Upper lobe of left lung (tissue), 6 donors: ENCODE data around the gene CNTNAP2. TPM values are rescaled to one million over a fixed set of nuclear protein-coding genes. Genes with fewer than 3 reads are reported as not detected.

Experiments
- ATAC-seq, 2 donors: fragments of 200-7000 bp; cut with Tn5 transposase; one replicate each; pipeline ENCODE4 v1.9.1; 2022; ENCODE audit warnings: mild to moderate bottlenecking in 2 of 2, moderate library complexity in 2 of 2; ENCODE audit not compliant: low FRiP score in 2 of 2
- DNase-seq, 2 donors: peaks; one replicate each; pipeline ENCODE4 v3.0.0-alpha.2; 2019 to 2020
- H3K27ac ChIP-seq, 4 donors: fragments of 200-600 bp; sonication (generic); one replicate each; pipeline ENCODE4 v1.5.1; 2016 to 2019
- H3K27me3 ChIP-seq, 4 donors: fragments of 200-600 bp; sonication (generic); one replicate each; pipeline ENCODE4 v1.5.1; 2017 to 2019
- H3K36me3 ChIP-seq, 4 donors: fragments of 200-600 bp; sonication (generic); one replicate each; pipeline ENCODE4 v1.5.1; 2016 to 2019
- H3K4me1 ChIP-seq, 4 donors: fragments of 200-600 bp; sonication (generic); one replicate each; pipeline ENCODE4 v1.5.1; 2018 to 2019
- H3K4me3 ChIP-seq, 4 donors: fragments of 200-600 bp; sonication (generic); one replicate each; pipeline ENCODE4 v1.5.1; 2017 to 2019; ENCODE audit warnings: mild to moderate bottlenecking in 2 of 4, moderate library complexity in 1 of 4
- H3K9me3 ChIP-seq, 4 donors: fragments of 200-600 bp; sonication (generic); one replicate each; pipeline ENCODE4 v1.5.1; 2018 to 2019
- EP300 ChIP-seq, 4 donors: sonication (generic); formaldehyde crosslinking; IDR thresholded peaks; one replicate each; pipeline ENCODE4 v1.5.1; 2017; ENCODE audit warnings: antibody characterized with exemption in 4 of 4, control low read depth in 2 of 4
- POLR2A ChIP-seq, 4 donors: fragments of 450-650 bp; IDR thresholded peaks; one replicate each; pipeline ENCODE4 v1.5.1; 2016 to 2017; ENCODE audit warnings: antibody characterized with exemption in 4 of 4, mild to moderate bottlenecking in 2 of 4
- POLR2AphosphoS5 ChIP-seq, 2 donors: sonication (generic); formaldehyde crosslinking; IDR thresholded peaks; one replicate each; pipeline ENCODE4 v1.5.1; 2017; ENCODE audit warnings: antibody characterized with exemption in 2 of 2
- WGBS, 2 donors: methylation state at CpG; one replicate each; pipeline ENCODE4 v1.1.5; 2017 to 2018; 5-methylcytosine and 5-hydroxymethylcytosine counted together
- total RNA-seq, 6 donors: library from RNA; depleted of rRNA in 4 of 6; stranded (reverse); fragments of >200 nt in 4 of 6; gene quantifications; one replicate each; pipeline versions ENCODE4 v1.1.0 to v1.2.1, GENCODE V29; 2016 to 2021
- TF ChIP-seq, protein P1 (sequence below), 6 experiments: fragments of 450-650 bp in 4 of 6; fragments of 200-600 bp in 2 of 6; sonication (generic) in 2 of 6; IDR thresholded peaks; one replicate each; pipeline ENCODE4 v1.5.1; 2016 to 2019; ENCODE audit warnings: antibody characterized with exemption in 6 of 6
- donor health status: DM: no; HTN: no; CAD: no; lungs with moderate emphysema.
- donor health status: DM: no; HTN: yes; CAD: no; lungs with severe emphysema.

Gene CNTNAP2
- total RNA-seq, 6 donors from 2014 or later: 0.06 to 1.0 (median 0.37) TPM

DNA sequence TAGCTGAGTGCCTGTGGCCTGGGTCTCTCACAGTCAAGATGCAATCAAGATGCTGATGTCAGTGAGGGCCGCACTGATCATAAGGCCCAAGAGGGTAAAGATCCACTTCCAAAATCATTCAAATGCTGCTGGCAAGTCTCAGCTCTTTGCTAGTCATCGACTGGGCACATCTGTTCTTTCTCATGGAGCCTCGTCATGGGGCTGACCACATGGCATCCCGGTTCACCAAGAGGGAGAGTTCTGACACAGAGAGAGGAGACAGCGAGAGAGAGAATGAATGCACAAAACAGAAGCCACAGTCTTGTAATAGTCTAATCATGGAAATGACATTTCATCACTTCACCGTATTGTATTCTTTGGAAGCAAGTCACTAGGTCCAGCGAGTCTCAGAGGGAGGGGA is 1406.5 kb downstream of the CNTNAP2 start:
- no peaks in the 10 kb centered on the region for H3K9me3 ChIP-seq
- no peak for DNase-seq
- H3K4me1 ChIP-seq: no peaks in the 10 kb centered on the region
- no peak overlapping the region for H3K27ac ChIP-seq
- H3K36me3 ChIP-seq: no peaks in the 10 kb centered on the region
- ATAC-seq: no peak
- TF ChIP-seq, protein P1, sequence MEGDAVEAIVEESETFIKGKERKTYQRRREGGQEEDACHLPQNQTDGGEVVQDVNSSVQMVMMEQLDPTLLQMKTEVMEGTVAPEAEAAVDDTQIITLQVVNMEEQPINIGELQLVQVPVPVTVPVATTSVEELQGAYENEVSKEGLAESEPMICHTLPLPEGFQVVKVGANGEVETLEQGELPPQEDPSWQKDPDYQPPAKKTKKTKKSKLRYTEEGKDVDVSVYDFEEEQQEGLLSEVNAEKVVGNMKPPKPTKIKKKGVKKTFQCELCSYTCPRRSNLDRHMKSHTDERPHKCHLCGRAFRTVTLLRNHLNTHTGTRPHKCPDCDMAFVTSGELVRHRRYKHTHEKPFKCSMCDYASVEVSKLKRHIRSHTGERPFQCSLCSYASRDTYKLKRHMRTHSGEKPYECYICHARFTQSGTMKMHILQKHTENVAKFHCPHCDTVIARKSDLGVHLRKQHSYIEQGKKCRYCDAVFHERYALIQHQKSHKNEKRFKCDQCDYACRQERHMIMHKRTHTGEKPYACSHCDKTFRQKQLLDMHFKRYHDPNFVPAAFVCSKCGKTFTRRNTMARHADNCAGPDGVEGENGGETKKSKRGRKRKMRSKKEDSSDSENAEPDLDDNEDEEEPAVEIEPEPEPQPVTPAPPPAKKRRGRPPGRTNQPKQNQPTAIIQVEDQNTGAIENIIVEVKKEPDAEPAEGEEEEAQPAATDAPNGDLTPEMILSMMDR (IDR thresholded peaks at IDR 0.05): no peak
- no peak for TF ChIP-seq EP300 (IDR thresholded peaks at IDR 0.05)
- TF ChIP-seq POLR2AphosphoS5 (IDR thresholded peaks at IDR 0.05): no peak
- no peak for TF ChIP-seq POLR2A (IDR thresholded peaks at IDR 0.05)
- no peak overlapping the region for H3K4me3 ChIP-seq
- no peaks in the 10 kb centered on the region for H3K27me3 ChIP-seq
- 80 to 84% methylated on average over 7 of the region's 7 CpGs for WGBS, 2 donors

DNA sequence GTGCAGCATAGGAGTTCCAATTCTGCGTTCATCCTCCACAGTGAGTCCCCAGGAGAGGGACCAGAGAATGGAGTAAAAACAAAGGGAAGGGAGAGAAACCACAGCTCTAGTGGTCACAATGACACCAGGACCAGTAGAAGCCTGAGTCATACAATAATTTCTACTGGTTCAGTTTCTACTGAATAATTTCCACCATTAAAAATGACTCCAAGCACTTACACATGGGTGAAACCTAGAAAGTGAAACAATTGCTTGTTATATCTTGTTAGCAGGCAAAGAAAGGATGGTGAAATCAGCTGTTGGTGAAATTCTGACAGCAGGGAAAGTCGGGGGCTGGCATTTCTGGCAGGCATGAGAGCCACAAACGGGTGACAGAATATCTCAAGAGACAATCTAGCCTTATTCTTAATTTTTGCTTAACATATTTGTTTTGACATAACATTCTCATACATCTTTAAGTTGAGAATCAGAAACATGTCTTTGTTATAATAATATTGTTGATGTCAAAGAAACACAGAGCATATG is 1408.2 kb downstream of the CNTNAP2 start:
- H3K4me1 ChIP-seq: no peaks in the 10 kb centered on the region
- TF ChIP-seq POLR2AphosphoS5 (IDR thresholded peaks at IDR 0.05): no peak
- TF ChIP-seq, protein P1 (IDR thresholded peaks at IDR 0.05): no peak
- TF ChIP-seq POLR2A (IDR thresholded peaks at IDR 0.05): no peak
- TF ChIP-seq EP300 (IDR thresholded peaks at IDR 0.05): no peak
- H3K27ac ChIP-seq: no peak overlapping the region
- WGBS, 2 donors: 53 to 69% methylated on average over 3 of the region's 3 CpGs
- no peaks in the 10 kb centered on the region for H3K27me3 ChIP-seq
- H3K9me3 ChIP-seq: no peaks in the 10 kb centered on the region
- ATAC-seq (no peak), DNase-seq (no peak)
- no peak overlapping the region for H3K4me3 ChIP-seq
- H3K36me3 ChIP-seq: no peaks in the 10 kb centered on the region

DNA sequence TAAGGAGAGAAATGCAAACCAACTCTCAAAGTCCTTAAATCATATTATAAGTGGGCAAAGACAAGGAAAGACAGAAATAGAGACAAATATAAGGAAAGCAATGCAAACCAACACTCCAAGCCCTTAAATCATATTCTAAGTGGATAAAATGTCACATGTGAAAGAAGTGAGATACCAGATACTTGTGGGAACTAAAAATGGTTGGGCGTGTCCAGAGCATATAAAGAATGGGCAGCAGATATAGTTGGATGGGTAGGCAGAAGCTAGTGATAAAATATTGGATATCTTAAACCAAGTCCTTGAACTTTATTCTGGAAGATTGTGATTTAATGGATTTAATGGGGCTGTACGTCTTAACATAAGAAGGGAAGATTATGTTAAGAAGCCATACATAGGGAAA is 1408.7 kb downstream of the CNTNAP2 start:
- no peak for DNase-seq
- no peaks in the 10 kb centered on the region for H3K4me1 ChIP-seq
- 87 to 89% methylated on average over 2 of the region's 2 CpGs for WGBS, 2 donors
- H3K27me3 ChIP-seq: no peaks in the 10 kb centered on the region
- no peak overlapping the region for H3K27ac ChIP-seq
- no peak overlapping the region for H3K4me3 ChIP-seq
- TF ChIP-seq, protein P1 (IDR thresholded peaks at IDR 0.05): no peak
- no peak for TF ChIP-seq POLR2A (IDR thresholded peaks at IDR 0.05)
- TF ChIP-seq EP300 (IDR thresholded peaks at IDR 0.05): no peak
- TF ChIP-seq POLR2AphosphoS5 (IDR thresholded peaks at IDR 0.05): no peak
- H3K36me3 ChIP-seq: no peaks in the 10 kb centered on the region
- no peaks in the 10 kb centered on the region for H3K9me3 ChIP-seq
- no peak for ATAC-seq

DNA sequence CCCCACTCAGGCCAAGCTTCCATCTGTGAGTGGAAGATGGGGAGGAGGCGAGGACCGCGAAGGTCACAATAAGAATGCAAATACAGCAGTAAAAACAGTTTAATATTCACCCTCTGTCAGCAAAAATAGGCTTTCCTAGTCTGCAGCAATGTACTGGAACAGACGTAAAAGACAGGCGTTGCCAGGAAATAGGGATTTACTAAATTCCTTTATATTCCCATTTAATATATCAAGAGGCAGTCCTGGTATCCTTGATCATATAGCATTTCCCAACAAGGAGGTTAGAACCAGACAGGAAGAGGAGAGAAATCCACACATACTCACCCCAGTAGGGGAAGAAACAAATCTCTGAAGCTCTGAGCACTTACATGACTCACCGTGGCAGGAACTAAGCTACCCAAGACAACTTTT is 1419.1 kb downstream of the CNTNAP2 start:
- H3K27ac ChIP-seq: no peak overlapping the region
- no peaks in the 10 kb centered on the region for H3K4me1 ChIP-seq
- H3K4me3 ChIP-seq: no peak overlapping the region
- 83 to 85% methylated on average over 6 of the region's 6 CpGs for WGBS, 2 donors
- H3K36me3 ChIP-seq: no peaks in the 10 kb centered on the region
- ATAC-seq (no peak), DNase-seq (no peak)
- H3K9me3 ChIP-seq: no peaks in the 10 kb centered on the region
- TF ChIP-seq EP300 (IDR thresholded peaks at IDR 0.05) (no peak), POLR2A (IDR thresholded peaks at IDR 0.05) (no peak), POLR2AphosphoS5 (IDR thresholded peaks at IDR 0.05) (no peak)
- TF ChIP-seq, protein P1 (IDR thresholded peaks at IDR 0.05): no peak
- no peaks in the 10 kb centered on the region for H3K27me3 ChIP-seq

DNA sequence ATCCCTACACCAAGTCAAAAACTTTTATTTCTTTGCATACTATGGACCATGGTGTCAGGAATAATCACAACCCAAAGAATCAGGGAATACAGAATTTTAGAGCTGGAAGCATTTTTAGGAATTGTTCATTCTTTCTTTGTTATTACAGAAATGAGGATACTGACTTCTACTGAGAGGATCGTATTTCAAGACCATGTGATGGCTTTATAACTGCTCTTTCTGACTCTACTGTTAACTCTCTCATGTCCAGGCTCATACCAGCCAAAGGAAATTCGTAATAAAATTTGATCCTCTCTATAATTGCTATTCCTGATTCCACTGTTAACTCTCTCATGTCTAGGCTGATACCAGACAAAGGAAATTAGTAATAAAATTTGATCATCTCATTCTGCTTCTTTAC is 1423.1 kb downstream of the CNTNAP2 start:
- TF ChIP-seq POLR2A (IDR thresholded peaks at IDR 0.05) (no peak), EP300 (IDR thresholded peaks at IDR 0.05) (no peak)
- TF ChIP-seq, protein P1 (IDR thresholded peaks at IDR 0.05): no peak
- Histone ChIP-seq H3K36me3 (no peaks in the 10 kb centered on the region), H3K9me3 (no peaks in the 10 kb centered on the region), H3K4me3 (no peak overlapping the region), H3K27me3 (no peaks in the 10 kb centered on the region), H3K4me1 (no peaks in the 10 kb centered on the region), H3K27ac (no peak overlapping the region)
- DNase-seq: no peak
- WGBS, 2 donors: 31 to 50% methylated on average over 2 of the region's 2 CpGs
- ATAC-seq: no peak
